Common myeloid progenitor, CD34-positive (primary cell): Measurements from ENCODE around the gene TRAPPC8.
"Not testable (repeated sequence)": the region's sequence is repeated elsewhere in the genome, so short reads cannot be mapped to it uniquely, and the experiment has no call there.

ENCODE experiments used
- CTCF ChIA-PET: fragments of 350-600 bp; sonication (Branson Sonifier 250); formaldehyde crosslinking; loops from one replicate; lab custom pipeline; 2021; ENCODE audit warnings: antibody characterized with exemption; lab: Charles Lee
- POLR2A ChIA-PET: fragments of 350-600 bp; sonication (Branson Sonifier 250); formaldehyde crosslinking; loops from one replicate; lab custom pipeline; 2021; ENCODE audit warnings: antibody characterized with exemption; lab: Charles Lee
- DNase-seq, 3 donors: peaks; one replicate each; pipeline versions ENCODE4 v3.0.0 to v3.0.0-alpha.2; 2013
- H3K27ac ChIP-seq, 2 experiments: 1 replicate in 1 of 2; 2 replicates in 1 of 2; pipeline ENCODE4 v1.7.0; 2013; ENCODE audit warnings: inconsistent platforms in 2 of 2, low read length in 2 of 2, mild to moderate bottlenecking in 2 of 2, low read depth in 1 of 2, moderate library complexity in 1 of 2; ENCODE audit not compliant: severe bottlenecking in 2 of 2, insufficient read depth in 1 of 2, poor library complexity in 1 of 2
- H3K27me3 ChIP-seq, 5 experiments: replicated peaks in 2 of 5; 1 replicate in 3 of 5; 2 replicates in 2 of 5; pipeline versions ENCODE4 v1.6.1 to v1.7.0; 2013; ENCODE audit warnings: low read length in 4 of 5, mild to moderate bottlenecking in 2 of 5, moderate library complexity in 2 of 5, inconsistent platforms in 1 of 5; ENCODE audit not compliant: insufficient read depth in 5 of 5, control insufficient read depth in 4 of 5
- H3K36me3 ChIP-seq, 4 experiments: 1 replicate in 2 of 4; 2 replicates in 2 of 4; pipeline versions ENCODE4 v1.6.1 to v1.7.0; 2013; ENCODE audit warnings: low read length in 3 of 4, control low read depth in 1 of 4, mild to moderate bottlenecking in 1 of 4; ENCODE audit not compliant: control insufficient read depth in 4 of 4, insufficient read depth in 4 of 4
- H3K4me1 ChIP-seq, 4 experiments: 1 replicate in 3 of 4; 2 replicates in 1 of 4; pipeline versions ENCODE4 v1.6.1 to v1.7.1; 2013; ENCODE audit warnings: low read length in 3 of 4, mild to moderate bottlenecking in 3 of 4, control low read depth in 1 of 4, inconsistent platforms in 1 of 4, moderate library complexity in 1 of 4; ENCODE audit not compliant: control insufficient read depth in 4 of 4, insufficient read depth in 4 of 4; ENCODE audit errors: control extremely low read depth in 1 of 4
- H3K4me3 ChIP-seq, 7 experiments: 1 replicate in 4 of 7; 2 replicates in 3 of 7; pipeline versions ENCODE4 v1.5.1 to v1.7.0; 2013; ENCODE audit warnings: mild to moderate bottlenecking in 7 of 7, low read length in 6 of 7, moderate library complexity in 6 of 7, inconsistent platforms in 2 of 7, low read depth in 2 of 7, control low read depth in 1 of 7; ENCODE audit not compliant: insufficient read depth in 4 of 7, control insufficient read depth in 1 of 7; ENCODE audit errors: extremely low read depth in 1 of 7
- H3K9me3 ChIP-seq, 5 experiments: 1 replicate in 4 of 5; 2 replicates in 1 of 5; pipeline versions ENCODE4 v1.6.1 to v1.7.1; 2013; ENCODE audit warnings: low read length in 4 of 5, mild to moderate bottlenecking in 2 of 5, inconsistent platforms in 1 of 5, low read depth in 1 of 5, moderate library complexity in 1 of 5; ENCODE audit not compliant: control insufficient read depth in 4 of 5, insufficient read depth in 2 of 5; ENCODE audit errors: control extremely low read depth in 1 of 5
- WGBS: methylation state at CpG from one replicate; pipeline ENCODE4 v1.1.5; 2013; ENCODE audit not compliant: insufficient coverage; 5-methylcytosine and 5-hydroxymethylcytosine counted together

TRAPPC8 gene

DNA sequence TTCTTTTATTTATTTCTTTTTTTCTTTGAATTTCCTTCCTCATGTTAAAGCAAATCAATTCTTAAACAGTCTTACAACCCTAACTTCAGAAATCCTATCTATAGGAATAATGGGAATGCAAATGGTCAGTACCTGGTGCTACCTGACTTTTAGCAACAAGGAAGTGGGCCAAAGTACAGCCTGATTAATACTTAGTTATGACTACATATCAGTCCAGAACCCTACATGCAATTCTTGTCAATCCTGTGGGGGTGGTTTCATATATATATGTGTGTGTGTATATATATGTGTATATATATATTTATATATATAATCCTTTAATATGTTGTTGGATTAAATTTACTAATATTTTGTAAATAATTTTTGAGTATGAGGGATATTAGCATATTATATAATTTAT lies 14.8 kb upstream of the TRAPPC8 start:
- CTCF ChIA-PET = interaction anchor here (1.7 to 2.0 kb wide), 2 partner anchors 17 to 109 kb away, joined by 4 read pairs; no protein-coding TSS in a partner anchor
- DNase-seq = no peak
- Histone ChIP-seq H3K9me3 (no peaks in the 10 kb centered on the region), H3K27me3 (no peaks in the 10 kb centered on the region), H3K27ac (no peak overlapping the region), H3K4me1 (no peaks in the 10 kb centered on the region), H3K4me3 (no peak overlapping the region), H3K36me3 (no peaks in the 10 kb centered on the region)
- POLR2A ChIA-PET = no interaction called here

DNA sequence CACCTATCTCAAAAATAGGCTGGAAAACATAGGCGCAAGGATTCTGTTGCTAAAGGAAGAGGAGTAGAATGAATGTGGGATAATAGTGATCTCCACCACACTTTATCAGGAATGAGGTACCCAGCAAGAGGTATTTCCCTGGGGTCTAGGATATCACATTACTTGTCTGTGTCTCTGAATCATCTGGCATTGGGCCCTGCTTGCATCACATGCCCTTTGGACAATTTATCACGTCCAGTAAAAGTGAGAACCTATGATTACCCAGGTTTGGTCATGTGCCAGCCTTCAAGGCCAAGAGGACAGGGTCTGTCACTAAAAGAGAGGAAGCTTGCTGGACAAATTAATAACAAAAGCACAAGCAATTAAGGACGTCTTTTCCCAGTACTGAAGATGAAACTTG lies 11.4 kb upstream of the TRAPPC8 start:
- no peaks in the 10 kb centered on the region for H3K4me1 ChIP-seq
- H3K36me3 ChIP-seq = no peaks in the 10 kb centered on the region
- H3K9me3 ChIP-seq = no peaks in the 10 kb centered on the region
- H3K27me3 ChIP-seq = no peaks in the 10 kb centered on the region
- ChIA-PET CTCF (interaction anchor here (0.7 kb wide), 1 partner anchor 58 kb away, joined by 3 read pairs; no protein-coding TSS in a partner anchor), POLR2A (interaction anchor here (1.1 kb wide), 1 partner anchor 17 kb away, joined by 3 read pairs; no protein-coding TSS in a partner anchor)
- 93% methylated on average over 2 of the region's 3 CpGs for WGBS
- no peak overlapping the region for H3K27ac ChIP-seq
- no peak overlapping the region for H3K4me3 ChIP-seq
- DNase-seq = no peak

DNA sequence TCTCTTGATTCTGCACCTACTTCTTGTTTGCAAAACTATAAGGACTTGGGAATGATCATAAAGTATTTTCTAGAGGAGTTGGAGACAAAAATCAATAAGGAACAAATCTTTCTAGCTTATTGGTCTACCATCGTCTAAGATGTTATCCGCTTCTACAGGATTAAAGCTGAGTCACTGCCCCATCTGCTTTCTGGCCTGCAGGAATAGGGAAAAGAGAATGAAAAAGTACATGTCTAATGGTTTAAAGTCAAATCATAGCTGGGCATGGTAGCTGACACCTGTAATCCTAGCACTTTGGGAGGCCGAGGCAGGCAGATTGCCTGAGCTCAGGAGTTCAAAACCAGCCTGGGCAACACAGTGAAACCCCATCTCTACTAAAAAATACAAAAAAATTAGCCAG lies 10.8 kb upstream of the TRAPPC8 start:
- H3K27ac ChIP-seq, H3K27me3 ChIP-seq, H3K9me3 ChIP-seq, H3K4me1 ChIP-seq, DNase-seq, H3K4me3 ChIP-seq, H3K36me3 ChIP-seq: not testable (repeated sequence)
- CTCF ChIA-PET = interaction anchor here (0.7 kb wide), 1 partner anchor 58 kb away, joined by 3 read pairs; no protein-coding TSS in a partner anchor
- POLR2A ChIA-PET = interaction anchor here (1.1 kb wide), 1 partner anchor 17 kb away, joined by 3 read pairs; no protein-coding TSS in a partner anchor
- WGBS = 86% methylated on average over 3 of the region's 3 CpGs

DNA sequence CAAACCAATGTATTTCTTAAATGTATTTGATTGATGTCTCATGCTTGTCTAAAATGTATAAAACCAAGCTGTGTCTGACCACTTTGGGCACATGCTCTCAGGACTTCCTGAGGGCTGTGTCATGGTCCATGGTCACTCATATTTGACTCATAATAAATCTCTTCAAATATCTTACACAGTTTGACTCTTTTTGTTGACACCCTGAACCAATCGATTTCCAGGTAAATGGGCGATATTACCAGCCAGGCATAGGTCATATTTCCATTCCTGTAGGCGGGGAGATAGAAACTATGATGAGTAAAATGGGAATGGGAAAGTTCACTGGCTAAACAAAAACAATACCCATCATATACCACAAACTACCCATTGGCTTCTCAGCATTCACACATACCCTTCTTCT lies 9.3 kb upstream of the TRAPPC8 start:
- Histone ChIP-seq H3K36me3 (no peaks in the 10 kb centered on the region), H3K4me1 (no peaks in the 10 kb centered on the region), H3K4me3 (no peak overlapping the region), H3K9me3 (no peaks in the 10 kb centered on the region), H3K27me3 (no peaks in the 10 kb centered on the region), H3K27ac (no peak overlapping the region)
- CTCF ChIA-PET = interaction anchor here (0.7 kb wide), 1 partner anchor 80 kb away, joined by 3 read pairs; no protein-coding TSS in a partner anchor
- DNase-seq = no peak
- POLR2A ChIA-PET = interaction anchor here (0.5 kb wide), 1 partner anchor 61 kb away, joined by 3 read pairs; no protein-coding TSS in a partner anchor
- WGBS = 100% methylated on average over 1 of the region's 3 CpGs

DNA sequence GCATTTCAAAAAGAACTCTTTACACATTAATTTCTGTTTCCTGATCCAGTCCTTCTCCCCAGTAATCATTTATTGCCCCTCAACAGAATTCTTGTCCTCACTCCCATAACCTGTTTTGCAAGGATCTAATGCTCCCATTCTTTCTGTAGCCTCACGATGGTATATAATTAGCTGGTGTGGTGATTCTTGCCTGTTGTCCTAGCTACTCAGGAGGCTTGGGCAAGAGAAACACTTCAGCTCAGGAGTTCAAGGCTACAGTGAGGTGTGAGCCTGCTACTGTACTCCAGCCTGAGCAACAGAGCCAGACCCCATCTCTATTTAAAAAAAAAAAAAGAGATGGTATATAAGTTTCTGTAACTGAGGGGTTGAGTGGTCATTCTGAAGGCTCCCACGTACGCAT lies 7.7 kb upstream of the TRAPPC8 start:
- no peaks in the 10 kb centered on the region for H3K27me3 ChIP-seq
- no peak overlapping the region for H3K27ac ChIP-seq
- H3K4me3 ChIP-seq = no peak overlapping the region
- no peak for DNase-seq
- H3K4me1 ChIP-seq = no peaks in the 10 kb centered on the region
- ChIA-PET CTCF (no interaction called here), POLR2A (no interaction called here)
- WGBS = 94% methylated on average over 2 of the region's 3 CpGs
- H3K9me3 ChIP-seq = no peaks in the 10 kb centered on the region
- no peaks in the 10 kb centered on the region for H3K36me3 ChIP-seq

DNA sequence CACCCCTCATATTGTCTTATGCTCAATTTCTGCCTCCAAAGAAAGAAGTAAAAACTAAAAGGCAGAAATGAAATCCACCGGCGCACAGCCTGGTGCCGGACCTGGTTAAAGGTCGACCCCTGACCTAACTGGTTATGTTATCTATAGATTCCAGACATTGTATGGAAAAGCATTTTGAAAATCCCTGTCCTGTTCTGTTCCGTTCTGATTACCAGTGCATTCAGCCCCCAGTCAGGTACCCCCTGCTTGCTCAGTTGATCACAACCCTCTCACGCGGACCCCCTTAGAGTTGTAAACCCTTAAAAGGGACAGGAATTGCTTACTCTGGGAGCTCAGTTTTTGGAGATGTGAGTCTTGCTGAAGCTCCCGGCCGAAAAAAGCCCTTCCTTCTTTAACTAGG lies 5.4 kb upstream of the TRAPPC8 start:
- H3K36me3 ChIP-seq, H3K4me3 ChIP-seq, H3K27ac ChIP-seq, DNase-seq, H3K9me3 ChIP-seq, CTCF ChIA-PET, H3K27me3 ChIP-seq: not testable (repeated sequence)
- 98% methylated on average over 8 of the region's 9 CpGs for WGBS
- peaks cover 6 to 22% (median 11%) of the 10 kb centered on the region in 4 experiments for H3K4me1 ChIP-seq
- POLR2A ChIA-PET = interaction anchor here (0.7 kb wide), 1 partner anchor 156 kb away, joined by 3 read pairs; no protein-coding TSS in a partner anchor

DNA sequence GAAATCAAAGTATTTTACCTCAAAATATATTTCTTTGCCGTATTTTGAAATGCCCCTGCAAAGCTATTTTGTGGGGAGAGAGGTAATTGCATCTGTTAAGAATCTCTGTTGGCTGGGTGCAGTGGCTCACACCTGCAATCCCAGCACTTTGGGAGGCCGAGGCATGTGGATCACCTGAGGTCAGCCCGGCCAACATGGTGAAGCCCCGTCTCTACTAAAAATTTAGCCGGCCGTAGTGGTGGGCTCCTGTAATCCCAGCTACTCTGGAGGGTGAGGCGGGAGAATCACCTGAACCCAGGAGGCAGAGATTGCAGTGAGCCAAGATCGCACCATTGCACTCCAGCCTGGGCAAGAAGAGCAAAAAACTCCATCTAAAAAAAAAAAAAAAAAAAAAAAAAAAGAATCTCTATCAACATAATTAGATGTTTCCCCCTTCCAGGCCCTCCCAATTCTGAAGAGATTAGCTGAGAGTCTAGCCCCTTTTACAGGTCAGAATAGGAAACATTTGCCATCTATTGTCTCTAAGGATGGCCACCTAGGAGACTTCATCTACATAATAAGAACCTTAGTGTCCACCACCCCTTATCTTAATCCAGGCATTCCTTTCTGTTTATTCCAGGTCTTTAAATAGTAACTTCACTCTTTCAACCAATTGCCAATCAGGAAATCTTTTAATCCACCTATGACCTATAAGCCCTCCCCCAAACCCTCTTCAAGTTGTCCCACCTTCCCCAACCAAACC lies 3.5 kb upstream of the TRAPPC8 start:
- Histone ChIP-seq H3K4me1 (peaks cover 8 to 27% (median 17%) of the 10 kb centered on the region in 4 experiments), H3K27ac (no peak overlapping the region), H3K4me3 (no peak overlapping the region), H3K9me3 (no peaks in the 10 kb centered on the region), H3K36me3 (no peaks in the 10 kb centered on the region), H3K27me3 (no peaks in the 10 kb centered on the region)
- ChIA-PET CTCF (no interaction called here), POLR2A (no interaction called here)
- DNase-seq = no peak
- 100% methylated on average over 6 of the region's 8 CpGs for WGBS
